CD8-positive, alpha-beta memory T cell (primary cell): ENCODE data around the gene TUBE1. TPM values are rescaled to one million over a fixed set of nuclear protein-coding genes. Genes with fewer than 3 reads are reported as not detected.

Experiments
- CTCF ChIA-PET: fragments of 350-600 bp; sonication (Branson Sonifier 250); formaldehyde crosslinking; loops from one replicate; lab custom pipeline; 2021; ENCODE audit warnings: antibody characterized with exemption; lab: Charles Lee
- POLR2A ChIA-PET: fragments of 350-600 bp; sonication (Branson Sonifier 250); formaldehyde crosslinking; loops from one replicate; lab custom pipeline; 2021; ENCODE audit warnings: antibody characterized with exemption; lab: Charles Lee
- DNase-seq, 5 donors: peaks; one replicate each; pipeline versions ENCODE4 v3.0.0 to v3.0.0-alpha.2; 2020 to 2022; ENCODE audit warnings: mixed read lengths in 1 of 5
- H3K27ac ChIP-seq: one replicate; pipeline ENCODE4 v1.7.0; 2013; ENCODE audit warnings: low read depth, mild to moderate bottlenecking, low read length, moderate library complexity
- H3K27me3 ChIP-seq: 2 replicates; pipeline ENCODE4 v1.7.0; 2013; ENCODE audit warnings: low read length, mild to moderate bottlenecking; ENCODE audit not compliant: insufficient read depth, poor library complexity, severe bottlenecking
- H3K36me3 ChIP-seq: 2 replicates; pipeline ENCODE4 v1.7.0; 2013; ENCODE audit warnings: mild to moderate bottlenecking, low read length, moderate library complexity; ENCODE audit not compliant: insufficient read depth
- H3K4me1 ChIP-seq: 2 replicates; pipeline ENCODE4 v1.7.0; 2013; ENCODE audit warnings: mild to moderate bottlenecking, low read length, moderate library complexity; ENCODE audit not compliant: insufficient read depth
- H3K4me3 ChIP-seq: 2 replicates; pipeline ENCODE4 v1.7.0; 2013; ENCODE audit warnings: mild to moderate bottlenecking, low read length
- H3K9me3 ChIP-seq: 2 replicates; pipeline ENCODE4 v1.7.0; 2013; ENCODE audit warnings: mild to moderate bottlenecking, low read length
- H3K27ac Mint-ChIP-seq, 8 donors: one replicate each; pipeline ENCODE4 v1.8.0; 2020 to 2021; ENCODE audit warnings: mixed read lengths in 8 of 8, mild to moderate bottlenecking in 6 of 8, inconsistent platforms in 3 of 8, moderate library complexity in 3 of 8
- H3K27me3 Mint-ChIP-seq, 2 donors: one replicate each; pipeline ENCODE4 v1.8.0; 2020 to 2021; ENCODE audit warnings: mixed read lengths in 2 of 2, mild to moderate bottlenecking in 1 of 2, moderate library complexity in 1 of 2
- H3K36me3 Mint-ChIP-seq, 3 donors: one replicate each; pipeline ENCODE4 v1.8.0; 2020 to 2021; ENCODE audit warnings: mixed read lengths in 3 of 3, inconsistent platforms in 1 of 3, mild to moderate bottlenecking in 1 of 3
- H3K4me1 Mint-ChIP-seq, 3 donors: one replicate each; pipeline ENCODE4 v1.8.0; 2020 to 2021; ENCODE audit warnings: mixed read lengths in 3 of 3, inconsistent platforms in 1 of 3, mild to moderate bottlenecking in 1 of 3
- H3K4me3 Mint-ChIP-seq, 7 donors: one replicate each; pipeline ENCODE4 v1.8.0; 2020 to 2021; ENCODE audit warnings: mixed read lengths in 7 of 7, mild to moderate bottlenecking in 6 of 7, moderate library complexity in 4 of 7, inconsistent platforms in 2 of 7
- H3K9me3 Mint-ChIP-seq, 5 donors: one replicate each; pipeline ENCODE4 v1.8.0; 2020 to 2022; ENCODE audit warnings: mixed read lengths in 5 of 5, mild to moderate bottlenecking in 3 of 5, moderate library complexity in 2 of 5, inconsistent platforms in 1 of 5
- polyA plus RNA-seq: library from polyadenylated mRNA; unstranded; fragments of 300-500 nt; fragmentation: Illumina TruSeq; gene quantifications from one replicate; pipeline ENCODE4 v1.2.3, GENCODE V29; 2021
- total RNA-seq, 2 experiments: library from RNA; stranded (reverse); gene quantifications; one replicate each; pipeline ENCODE4 v1.2.3, GENCODE V29; 2021

The TUBE1 gene
- total and polyA plus RNA-seq, 3 experiments from 2014 or later: 11.8 to 31.0 (median 25.6) TPM

DNA sequence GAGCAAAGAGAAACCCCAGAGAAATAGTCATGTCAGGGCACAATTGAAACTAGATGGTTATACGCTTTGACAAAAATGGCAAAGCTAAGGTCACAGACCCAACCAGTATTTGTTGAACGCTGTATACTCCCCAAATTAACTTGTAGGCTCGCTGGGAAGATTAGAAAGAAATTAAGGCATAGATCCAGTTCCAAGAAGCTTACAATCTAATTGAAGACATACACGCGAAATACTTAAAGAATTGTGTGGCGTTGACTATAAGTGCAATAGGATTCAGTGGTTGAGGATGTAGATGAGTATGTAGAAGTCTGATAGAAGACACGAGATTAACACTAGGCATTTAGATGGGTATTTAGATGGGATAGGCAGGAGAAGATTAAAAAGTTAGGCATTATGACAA, 634 bp upstream of the TUBE1 start:
- Mint-ChIP-seq H3K36me3 (peaks cover 0 to 17% (median 2%) of the 10 kb centered on the region in 3 donors), H3K9me3 (peaks cover 0 to 2% (median 0%) of the 10 kb centered on the region in 5 donors), H3K27me3 (peaks cover 4 to 37% of the 10 kb centered on the region in 2 donors), H3K27ac (no peak overlapping the region), H3K4me1 (peaks cover 8 to 13% (median 9%) of the 10 kb centered on the region in 3 donors), H3K4me3 (no peak overlapping the region)
- H3K27me3 ChIP-seq: peaks cover 14% of the 10 kb centered on the region
- ChIA-PET POLR2A (interaction anchor here (0.9 to 1.1 kb wide), 2 partner anchors 605 to 829 kb away, joined by 3 to 5 read pairs; partner anchors contain the start of gene REV3L), CTCF (interaction anchor here (1.1 to 2.2 kb wide), 3 partner anchors 8 to 829 kb away, joined by 3 to 14 read pairs (median 6); a partner anchor contains a TSS)
- no peak for DNase-seq
- H3K9me3 ChIP-seq: no peaks in the 10 kb centered on the region
- peak overlapping the region; percentile 92 for H3K27ac ChIP-seq
- H3K4me1 ChIP-seq: peaks cover 10% of the 10 kb centered on the region
- H3K4me3 ChIP-seq: peak overlapping the region; percentile 89
- H3K36me3 ChIP-seq: peaks cover 4% of the 10 kb centered on the region

DNA sequence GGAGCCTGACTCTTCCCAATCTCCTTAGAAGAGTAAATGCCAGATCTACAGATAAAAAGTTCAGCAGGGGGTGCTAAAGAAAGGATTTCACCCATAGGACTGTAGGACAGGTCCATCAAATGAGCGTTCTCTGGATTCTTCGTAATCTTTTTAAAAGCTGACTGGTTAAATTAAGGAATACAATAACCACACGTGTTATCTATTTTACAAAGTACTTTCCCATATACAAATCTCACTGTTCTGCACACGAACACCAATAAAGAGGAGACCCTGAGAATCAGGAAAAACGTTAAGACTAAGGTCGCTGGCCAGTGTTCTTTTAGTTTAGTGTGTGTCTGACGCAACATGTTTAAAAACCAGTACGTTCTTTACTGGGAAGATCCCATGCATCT, 542 bp downstream of the TUBE1 start:
- peaks cover 8 to 13% (median 9%) of the 10 kb centered on the region in 3 donors for H3K4me1 Mint-ChIP-seq
- H3K27ac Mint-ChIP-seq: no peak overlapping the region
- DNase-seq: no peak
- peaks cover 0 to 26% (median 2%) of the 10 kb centered on the region in 3 donors for H3K36me3 Mint-ChIP-seq
- Histone ChIP-seq H3K27me3 (peaks cover 14% of the 10 kb centered on the region), H3K27ac (peak overlapping the region; percentile 92), H3K4me3 (peak overlapping the region; percentile 89), H3K36me3 (peaks cover 4% of the 10 kb centered on the region), H3K9me3 (no peaks in the 10 kb centered on the region), H3K4me1 (peaks cover 10% of the 10 kb centered on the region)
- H3K9me3 Mint-ChIP-seq: peaks cover 0 to 1% (median 0%) of the 10 kb centered on the region in 5 donors
- H3K4me3 Mint-ChIP-seq: no peak overlapping the region
- CTCF ChIA-PET: interaction anchor here (0.7 to 2.2 kb wide), 8 partner anchors 9 to 828 kb away, joined by 3 to 14 read pairs (median 4); a partner anchor contains a TSS
- POLR2A ChIA-PET: interaction anchor here (0.6 to 1.3 kb wide), 3 partner anchors 8 to 1271 kb away, joined by 4 to 6 read pairs (median 5); partner anchors contain the start of gene CDK19
- peaks cover 4 to 29% of the 10 kb centered on the region in 2 donors for H3K27me3 Mint-ChIP-seq

DNA sequence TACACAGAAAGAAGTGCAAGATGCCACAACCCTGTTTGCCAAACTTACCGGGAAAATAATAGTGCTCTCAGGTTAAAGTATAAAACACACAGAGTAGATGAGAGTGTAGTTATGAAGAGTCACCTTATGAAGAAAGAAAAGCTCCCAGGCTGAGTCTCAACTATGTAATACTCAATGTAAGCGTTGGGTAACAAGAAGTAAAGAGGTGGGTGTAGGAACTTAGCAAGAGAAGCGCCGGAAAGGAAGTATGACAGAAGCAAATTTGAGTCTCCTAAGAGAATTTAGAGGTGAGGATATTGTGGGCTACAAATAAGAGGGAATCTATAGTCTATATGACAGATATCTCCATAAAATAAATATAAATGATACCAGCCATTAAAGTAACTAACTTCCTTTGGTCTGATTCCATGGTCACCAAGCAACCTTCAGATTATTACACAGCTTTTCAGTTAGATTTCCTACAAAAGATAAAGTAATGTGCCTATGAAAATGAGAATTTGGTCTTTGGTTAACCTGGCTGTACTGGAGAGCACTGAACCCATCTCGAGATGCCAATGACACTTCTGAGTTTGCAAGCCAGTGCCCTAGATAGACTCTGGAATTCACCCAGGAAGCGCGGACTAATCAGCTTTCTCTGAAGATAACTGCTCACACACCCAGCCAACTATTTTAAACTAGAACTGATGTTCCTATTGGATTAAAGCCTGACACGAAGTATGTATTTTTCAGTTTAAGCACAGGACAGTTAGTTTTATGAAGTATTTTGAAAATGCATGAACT, 1.8 kb downstream of the TUBE1 start:
- Mint-ChIP-seq H3K4me3 (peak overlapping the region in 5 of 7 donors; percentile 43 to 74 (median 60)), H3K27me3 (peaks cover 0 to 19% of the 10 kb centered on the region in 2 donors), H3K27ac (peak overlapping the region in 5 of 8 donors; percentile 8 to 48 (median 33)), H3K36me3 (peaks cover 0 to 34% (median 2%) of the 10 kb centered on the region in 3 donors), H3K9me3 (no peaks in the 10 kb centered on the region), H3K4me1 (peaks cover 8 to 13% (median 9%) of the 10 kb centered on the region in 3 donors)
- Histone ChIP-seq H3K27ac (no peak overlapping the region), H3K4me1 (peaks cover 10% of the 10 kb centered on the region), H3K4me3 (no peak overlapping the region), H3K9me3 (no peaks in the 10 kb centered on the region), H3K36me3 (peaks cover 4% of the 10 kb centered on the region), H3K27me3 (peaks cover 8% of the 10 kb centered on the region)
- DNase-seq: no peak
- POLR2A ChIA-PET: no interaction called here
- CTCF ChIA-PET: interaction anchor here (1.8 to 2.2 kb wide), 2 partner anchors 46 to 78 kb away, joined by 4 to 14 read pairs; no protein-coding TSS in a partner anchor

DNA sequence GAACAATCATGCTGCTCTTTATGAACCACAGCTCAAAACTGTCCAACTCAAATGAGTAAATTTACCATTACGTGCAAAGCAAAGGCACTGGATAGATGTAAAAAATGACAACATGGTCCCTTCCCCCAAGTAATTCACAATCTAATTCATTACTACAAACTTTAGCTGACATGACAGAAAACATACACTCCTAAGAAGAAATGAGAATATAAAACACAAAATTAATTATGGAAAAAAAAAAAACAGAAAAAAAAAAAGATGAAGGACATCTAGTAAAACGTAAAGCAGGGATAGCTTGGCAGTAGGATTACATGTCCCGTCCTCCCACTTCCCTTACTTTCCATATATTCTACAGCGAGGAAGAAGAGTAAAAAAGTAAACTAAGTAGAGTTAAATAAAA, 5.7 kb downstream of the TUBE1 start:
- Mint-ChIP-seq H3K4me3 (no peak overlapping the region), H3K27me3 (no peaks in the 10 kb centered on the region), H3K4me1 (peaks cover 8 to 9% (median 9%) of the 10 kb centered on the region in 3 donors), H3K9me3 (no peaks in the 10 kb centered on the region), H3K36me3 (peaks cover 4 to 61% (median 7%) of the 10 kb centered on the region in 3 donors), H3K27ac (no peak overlapping the region)
- H3K4me3 ChIP-seq: no peak overlapping the region
- DNase-seq: no peak
- ChIA-PET POLR2A (no interaction called here), CTCF (no interaction called here)
- peaks cover 5% of the 10 kb centered on the region for H3K4me1 ChIP-seq
- peaks cover 17% of the 10 kb centered on the region for H3K36me3 ChIP-seq
- H3K27ac ChIP-seq: no peak overlapping the region
- H3K9me3 ChIP-seq: no peaks in the 10 kb centered on the region
- H3K27me3 ChIP-seq: no peaks in the 10 kb centered on the region

DNA sequence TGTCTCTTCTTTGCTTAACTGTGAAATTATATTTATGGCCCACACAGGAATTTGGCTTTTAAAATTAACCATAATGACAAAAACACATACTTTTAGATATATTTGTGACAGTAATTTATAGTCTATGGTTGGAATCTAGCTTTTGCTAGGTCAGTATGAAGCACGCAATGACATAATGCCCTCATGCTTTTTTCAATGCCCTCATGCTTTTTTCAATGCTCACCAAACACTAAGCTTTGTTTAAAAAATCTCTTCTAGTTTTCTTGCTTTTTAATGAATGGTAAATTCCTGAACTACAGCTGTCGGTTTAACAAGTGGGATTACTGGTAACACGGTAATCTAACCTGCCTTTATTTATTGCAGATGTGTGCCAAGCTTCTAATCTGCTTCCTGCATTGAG, 20.7 kb downstream of the TUBE1 start:
- no peak for DNase-seq
- Mint-ChIP-seq H3K9me3 (no peaks in the 10 kb centered on the region), H3K27me3 (no peaks in the 10 kb centered on the region), H3K4me3 (no peak overlapping the region), H3K4me1 (no peaks in the 10 kb centered on the region), H3K27ac (no peak overlapping the region), H3K36me3 (peaks cover 0 to 14% (median 2%) of the 10 kb centered on the region in 3 donors)
- ChIA-PET POLR2A (no interaction called here), CTCF (interaction anchor here (0.9 kb wide), 1 partner anchor 8 kb away, joined by 3 read pairs; no protein-coding TSS in a partner anchor)
- no peaks in the 10 kb centered on the region for H3K4me1 ChIP-seq
- peaks cover 3% of the 10 kb centered on the region for H3K36me3 ChIP-seq
- H3K27me3 ChIP-seq: no peaks in the 10 kb centered on the region
- no peaks in the 10 kb centered on the region for H3K9me3 ChIP-seq
- no peak overlapping the region for H3K4me3 ChIP-seq
- H3K27ac ChIP-seq: no peak overlapping the region

DNA sequence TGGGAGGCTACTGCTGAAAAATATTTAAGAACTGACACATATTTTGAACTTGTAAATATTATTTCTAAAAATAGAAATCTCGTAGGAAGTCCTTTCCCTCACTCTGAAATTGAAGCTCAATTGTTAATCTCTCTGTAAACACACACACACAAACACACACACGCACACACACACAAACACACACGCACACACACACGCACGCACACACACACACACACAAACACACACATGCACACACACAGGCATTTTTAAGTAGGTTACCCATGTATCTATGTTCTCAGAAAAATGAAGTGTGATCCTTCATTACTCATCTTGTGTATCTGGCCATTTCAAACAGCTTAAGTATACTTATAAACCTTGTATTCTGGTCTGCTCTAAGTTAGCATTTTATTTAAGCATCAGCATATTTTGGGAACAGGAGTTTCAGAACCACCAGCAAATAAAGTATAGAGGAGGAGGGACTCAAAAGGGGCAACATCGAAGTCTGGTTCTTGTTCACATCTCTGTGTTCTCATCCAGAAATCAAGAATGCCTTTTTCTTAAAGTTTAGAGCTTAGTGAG, 21.8 kb downstream of the TUBE1 start:
- H3K4me1 Mint-ChIP-seq: no peaks in the 10 kb centered on the region
- no peak overlapping the region for H3K27ac ChIP-seq
- H3K9me3 Mint-ChIP-seq: no peaks in the 10 kb centered on the region
- no peaks in the 10 kb centered on the region for H3K27me3 ChIP-seq
- ChIA-PET CTCF (no interaction called here), POLR2A (no interaction called here)
- H3K36me3 ChIP-seq: no peaks in the 10 kb centered on the region
- no peaks in the 10 kb centered on the region for H3K27me3 Mint-ChIP-seq
- H3K4me3 Mint-ChIP-seq: no peak overlapping the region
- H3K4me3 ChIP-seq: no peak overlapping the region
- peaks cover 0 to 8% (median 1%) of the 10 kb centered on the region in 3 donors for H3K36me3 Mint-ChIP-seq
- H3K9me3 ChIP-seq: no peaks in the 10 kb centered on the region
- H3K4me1 ChIP-seq: no peaks in the 10 kb centered on the region
- no peak for DNase-seq
- H3K27ac Mint-ChIP-seq: no peak overlapping the region

DNA sequence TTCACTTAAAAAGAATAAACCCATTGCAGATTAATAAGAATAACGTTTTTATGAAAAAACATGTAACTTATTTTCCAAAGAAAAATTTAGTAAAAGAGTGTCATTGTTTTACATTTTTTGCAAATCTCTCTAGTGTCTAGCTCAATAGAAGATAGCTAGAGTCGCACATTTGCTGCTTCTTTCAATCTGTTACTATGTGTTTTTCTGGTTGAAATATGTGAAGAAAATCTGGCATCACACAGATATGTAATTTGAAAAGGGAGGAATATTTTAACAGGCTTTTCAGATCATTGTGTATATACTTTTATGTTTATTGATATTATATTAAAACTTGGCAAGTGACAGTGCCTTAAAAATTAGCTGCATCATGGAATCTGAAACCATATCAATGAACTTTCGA, 24.3 kb downstream of the TUBE1 start:
- Histone ChIP-seq H3K4me1 (no peaks in the 10 kb centered on the region), H3K4me3 (no peak overlapping the region), H3K9me3 (no peaks in the 10 kb centered on the region), H3K36me3 (no peaks in the 10 kb centered on the region), H3K27ac (no peak overlapping the region), H3K27me3 (no peaks in the 10 kb centered on the region)
- Mint-ChIP-seq H3K27me3 (no peaks in the 10 kb centered on the region), H3K4me1 (no peaks in the 10 kb centered on the region), H3K27ac (no peak overlapping the region), H3K36me3 (peaks cover 0 to 1% (median 0%) of the 10 kb centered on the region in 3 donors), H3K9me3 (no peaks in the 10 kb centered on the region), H3K4me3 (no peak overlapping the region)
- ChIA-PET POLR2A (no interaction called here), CTCF (no interaction called here)
- DNase-seq: no peak

DNA sequence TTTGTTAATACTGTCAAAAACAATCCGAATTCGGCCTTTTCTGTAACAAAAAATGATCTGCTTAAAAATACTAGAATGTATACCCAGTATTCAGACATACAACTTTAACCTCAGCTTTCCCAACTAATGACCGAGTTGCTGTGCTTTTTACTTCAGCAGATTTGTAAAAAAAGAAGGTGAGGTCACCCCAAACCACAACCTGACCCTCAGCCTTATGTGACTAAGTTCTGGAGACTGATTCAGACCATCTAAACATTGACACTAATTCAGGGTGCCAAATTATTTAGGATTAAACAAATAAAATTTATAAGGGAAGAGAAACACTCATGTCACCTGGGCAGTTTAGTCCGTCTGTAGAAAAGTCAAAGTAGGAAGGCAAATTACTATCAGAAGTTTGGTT, 25.7 kb downstream of the TUBE1 start:
- ChIA-PET CTCF (interaction anchor here (1.1 kb wide), 1 partner anchor 11 kb away, joined by 3 read pairs; no protein-coding TSS in a partner anchor), POLR2A (no interaction called here)
- no peak for DNase-seq
- Histone ChIP-seq H3K27me3 (no peaks in the 10 kb centered on the region), H3K9me3 (no peaks in the 10 kb centered on the region), H3K27ac (no peak overlapping the region), H3K4me1 (no peaks in the 10 kb centered on the region), H3K36me3 (no peaks in the 10 kb centered on the region), H3K4me3 (no peak overlapping the region)
- Mint-ChIP-seq H3K27me3 (no peaks in the 10 kb centered on the region), H3K27ac (no peak overlapping the region), H3K36me3 (peaks cover 0 to 1% (median 0%) of the 10 kb centered on the region in 3 donors), H3K4me3 (no peak overlapping the region), H3K9me3 (no peaks in the 10 kb centered on the region), H3K4me1 (no peaks in the 10 kb centered on the region)
